Smooth muscle cell (in vitro differentiated cells): ENCODE results near the gene FAM72C. TPM values are rescaled to one million over a fixed set of nuclear protein-coding genes. Genes with fewer than 3 reads are reported as not detected.
"Not testable (repeated sequence)": the region's sequence is repeated elsewhere in the genome, so short reads cannot be mapped to it uniquely, and the experiment has no call there.

ENCODE experiments used
- DNase-seq: peaks from one replicate; lab custom pipeline; 2025; ENCODE audit not compliant: unreplicated experiment; lab: John Stamatoyannopoulos, UW
- H2AFZ ChIP-seq: fragments of 200-600 bp; sonication (generic); 2 replicates; pipeline ENCODE4 v1.6.0; 2016; ENCODE audit warnings: antibody characterized with exemption, low read depth, mild to moderate bottlenecking
- H3F3A ChIP-seq: fragments of 200-600 bp; sonication (generic); 2 replicates; pipeline ENCODE4 v1.6.0; 2017; ENCODE audit warnings: antibody characterized with exemption, low read depth
- H3K27ac ChIP-seq: fragments of 200-600 bp; sonication (generic); 2 replicates; pipeline ENCODE4 v1.5.1; 2016; ENCODE audit warnings: low read depth, mild to moderate bottlenecking
- H3K27me3 ChIP-seq: fragments of 200-600 bp; sonication (generic); 2 replicates; pipeline ENCODE4 v1.6.1; 2016; ENCODE audit warnings: low read depth, mild to moderate bottlenecking
- H3K36me3 ChIP-seq: fragments of 200-600 bp; sonication (generic); 2 replicates; pipeline ENCODE4 v1.5.1; 2016; ENCODE audit warnings: low read depth
- H3K4me1 ChIP-seq: fragments of 200-600 bp; sonication (generic); 2 replicates; pipeline ENCODE4 v1.5.1; 2016; ENCODE audit warnings: low read depth
- H3K4me2 ChIP-seq: fragments of 200-600 bp; sonication (generic); 2 replicates; pipeline ENCODE4 v1.6.0; 2016; ENCODE audit warnings: mild to moderate bottlenecking
- H3K4me3 ChIP-seq: fragments of 200-600 bp; sonication (generic); 2 replicates; pipeline ENCODE4 v1.5.1; 2016; ENCODE audit warnings: mild to moderate bottlenecking
- H3K79me2 ChIP-seq: fragments of 200-600 bp; sonication (generic); 2 replicates; pipeline ENCODE4 v1.6.0; 2016; ENCODE audit warnings: low read depth, mild to moderate bottlenecking
- H3K9ac ChIP-seq: fragments of 200-600 bp; sonication (generic); 2 replicates; pipeline ENCODE4 v1.6.0; 2016; ENCODE audit warnings: low read depth
- H3K9me3 ChIP-seq: fragments of 200-600 bp; sonication (generic); replicated peaks from 2 replicates; pipeline ENCODE4 v1.5.1; 2016; ENCODE audit warnings: low read depth
- H4K20me1 ChIP-seq: fragments of 200-600 bp; sonication (generic); 2 replicates; pipeline ENCODE4 v1.6.0; 2016; ENCODE audit warnings: low read depth
- WGBS: methylation state at CpG from one replicate; pipeline ENCODE4 v1.1.7; 2016; ENCODE audit warnings: low lambda C conversion rate; 5-methylcytosine and 5-hydroxymethylcytosine counted together
- polyA plus RNA-seq: library from polyadenylated mRNA; unstranded; fragments of >200 nt; fragmentation: Nextera tagmentation; extraction: Ambion mirVana; gene quantifications from 2 replicates; pipeline ENCODE4 v1.2.1, GENCODE V29; 2016
- total RNA-seq: library from RNA; depleted of rRNA; stranded (reverse); fragments of >200 nt; gene quantifications from 2 replicates; pipeline ENCODE4 v1.2.3, GENCODE V29; 2014

The FAM72C gene
- total and polyA plus RNA-seq, 2 experiments from 2014 or later, result 0.51 TPM; not detected in 1

GRCh38 chr1:144004259-144004658, 32.5 kb upstream of the FAM72C start:
- H2AFZ ChIP-seq, H3K27ac ChIP-seq, H3K4me1 ChIP-seq, H3K36me3 ChIP-seq, H3K9ac ChIP-seq, H3K27me3 ChIP-seq, H3K9me3 ChIP-seq, H3F3A ChIP-seq, H3K79me2 ChIP-seq, H3K4me2 ChIP-seq, DNase-seq, H4K20me1 ChIP-seq, H3K4me3 ChIP-seq: not testable (repeated sequence)
- 75% methylated on average over 1 of the region's 1 CpG for WGBS

- H2AFZ ChIP-seq, H3K27ac ChIP-seq, H3K4me3 ChIP-seq, H3K9ac ChIP-seq, H3K27me3 ChIP-seq, H4K20me1 ChIP-seq, H3K36me3 ChIP-seq, DNase-seq, H3K4me1 ChIP-seq, H3K4me2 ChIP-seq, H3K79me2 ChIP-seq, H3K9me3 ChIP-seq, H3F3A ChIP-seq: not testable (repeated sequence)
- WGBS, result 93% methylated on average over 2 of the region's 2 CpGs
These were observed 31.7 kb upstream of the FAM72C start for GRCh38 chr1:144003306-144004029.

- not testable (repeated sequence) for H4K20me1 ChIP-seq, H3K4me1 ChIP-seq, H3K36me3 ChIP-seq, H3K4me3 ChIP-seq, DNase-seq, H3K27me3 ChIP-seq, H3K9me3 ChIP-seq, H3K27ac ChIP-seq, H3K9ac ChIP-seq, H2AFZ ChIP-seq, H3K4me2 ChIP-seq, H3F3A ChIP-seq, H3K79me2 ChIP-seq
- 100% methylated on average over 1 of the region's 7 CpGs for WGBS
These were observed 30.5 kb upstream of the FAM72C start for GRCh38 chr1:144002141-144002881.

- H2AFZ ChIP-seq, H3K9ac ChIP-seq, H3F3A ChIP-seq, H3K27ac ChIP-seq, H4K20me1 ChIP-seq, H3K4me1 ChIP-seq, H3K4me2 ChIP-seq, H3K36me3 ChIP-seq, DNase-seq, H3K4me3 ChIP-seq, H3K27me3 ChIP-seq, H3K9me3 ChIP-seq, H3K79me2 ChIP-seq: not testable (repeated sequence)
- 26% methylated on average over 5 of the region's 8 CpGs for WGBS
These were observed 29.3 kb upstream of the FAM72C start for GRCh38 chr1:144001077-144001476.

- H4K20me1 ChIP-seq, H3K9me3 ChIP-seq, H3K27me3 ChIP-seq, H3K9ac ChIP-seq, DNase-seq, H3K79me2 ChIP-seq, H2AFZ ChIP-seq, H3K27ac ChIP-seq, H3K4me1 ChIP-seq, H3F3A ChIP-seq, H3K4me3 ChIP-seq, H3K36me3 ChIP-seq, H3K4me2 ChIP-seq: not testable (repeated sequence)
- WGBS, result no CpG with 5 or more reads among the region's 6 CpGs
These were observed 24.2 kb upstream of the FAM72C start for GRCh38 chr1:143996020-143996419.

GRCh38 chr1:143993301-143993907, 21.6 kb upstream of the FAM72C start:
- not testable (repeated sequence) for H3K79me2 ChIP-seq, H3K9me3 ChIP-seq, H2AFZ ChIP-seq, H3K36me3 ChIP-seq, H3K4me3 ChIP-seq, H4K20me1 ChIP-seq, H3K4me2 ChIP-seq, DNase-seq, H3K27ac ChIP-seq, H3K4me1 ChIP-seq, H3K27me3 ChIP-seq, H3K9ac ChIP-seq, H3F3A ChIP-seq
- WGBS, result 34% methylated on average over 2 of the region's 7 CpGs

GRCh38 chr1:143990699-143991098, 18.9 kb upstream of the FAM72C start:
- H3K27ac ChIP-seq, DNase-seq, H3F3A ChIP-seq, H2AFZ ChIP-seq, H3K36me3 ChIP-seq, H3K9me3 ChIP-seq, H4K20me1 ChIP-seq, H3K4me3 ChIP-seq, H3K9ac ChIP-seq, H3K4me1 ChIP-seq, H3K79me2 ChIP-seq, H3K4me2 ChIP-seq, H3K27me3 ChIP-seq: not testable (repeated sequence)
- no CpG with 5 or more reads among the region's 4 CpGs for WGBS

- not testable (repeated sequence) for H3K36me3 ChIP-seq, H4K20me1 ChIP-seq, H3K4me3 ChIP-seq, H3K9me3 ChIP-seq, H3K27me3 ChIP-seq, H2AFZ ChIP-seq, H3K9ac ChIP-seq, H3K4me1 ChIP-seq, H3K27ac ChIP-seq, H3K4me2 ChIP-seq, H3K79me2 ChIP-seq, H3F3A ChIP-seq, DNase-seq
- WGBS, result no CpG with 5 or more reads among the region's 1 CpG
These were observed 17.9 kb upstream of the FAM72C start for GRCh38 chr1:143989719-143990118.
